RPMI7951 (cell line): ENCODE results near the gene HOXC6. TPM values are rescaled to one million over a fixed set of nuclear protein-coding genes. Genes with fewer than 3 reads are reported as not detected.
"Not testable (repeated sequence)": the region's sequence is repeated elsewhere in the genome, so short reads cannot be mapped to it uniquely, and the experiment has no call there.

Experiments used
- DNase-seq: peaks from one replicate; pipeline ENCODE4 v3.0.0-alpha.2; 2012; ENCODE audit warnings: low read depth
- total RNA-seq: library from RNA; depleted of rRNA; stranded (reverse); fragments of >200 nt; shearing (Covaris generic); gene quantifications from 2 replicates; pipeline ENCODE4 v1.2.3, GENCODE V29; 2014

HOXC6 gene
- total RNA-seq, 1 experiment from 2014 or later, result 0.84 TPM

DNA sequence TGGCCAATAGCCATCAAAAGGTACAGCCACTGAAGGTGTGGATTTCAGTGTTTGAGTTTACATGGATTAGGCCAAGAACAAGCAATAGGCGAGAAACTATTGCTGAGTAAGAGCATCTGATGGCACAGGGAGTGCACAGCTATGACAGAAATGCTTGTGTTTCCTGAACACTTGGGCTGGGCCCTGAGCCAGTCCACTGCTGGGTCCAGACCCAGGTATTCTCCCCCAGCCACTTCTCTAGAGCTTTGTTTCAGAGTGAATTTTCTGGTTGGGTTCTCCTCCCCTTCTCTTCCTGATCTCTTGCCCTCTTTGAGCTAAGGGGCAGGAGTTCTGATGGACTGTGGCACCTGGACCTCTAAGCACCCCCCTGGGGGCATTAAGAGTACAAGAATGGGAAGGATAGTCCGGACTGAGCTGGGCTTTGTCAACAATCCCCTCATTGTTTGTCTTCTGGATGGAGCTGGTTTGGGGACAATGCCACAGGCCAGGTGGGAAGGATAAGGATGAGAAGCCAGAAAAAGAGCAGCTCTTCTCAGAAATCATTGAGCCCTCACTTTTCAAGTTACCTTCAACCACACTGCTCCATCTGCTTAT lies 13.0 kb downstream of the HOXC6 start:
- no peak for DNase-seq

DNA sequence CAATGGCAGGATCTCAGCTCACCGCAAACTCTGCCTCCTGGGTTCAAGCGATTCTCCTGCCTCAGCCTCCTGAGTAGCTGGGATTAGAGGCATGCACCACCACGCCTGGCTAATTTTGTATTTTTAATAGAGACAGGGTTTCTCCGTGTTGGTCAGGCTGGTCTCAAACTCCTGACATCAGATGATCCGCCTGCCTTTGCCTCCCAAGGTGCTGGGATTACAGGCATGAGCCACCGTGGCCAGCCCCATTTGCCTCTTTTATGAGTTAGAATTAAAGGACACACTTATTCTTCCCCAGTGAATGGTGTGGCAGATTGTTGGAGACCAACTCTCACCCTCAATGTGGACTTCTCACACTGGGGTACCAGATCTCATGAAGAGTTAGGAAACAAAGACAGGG lies 13.8 kb downstream of the HOXC6 start:
- not testable (repeated sequence) for DNase-seq

DNA sequence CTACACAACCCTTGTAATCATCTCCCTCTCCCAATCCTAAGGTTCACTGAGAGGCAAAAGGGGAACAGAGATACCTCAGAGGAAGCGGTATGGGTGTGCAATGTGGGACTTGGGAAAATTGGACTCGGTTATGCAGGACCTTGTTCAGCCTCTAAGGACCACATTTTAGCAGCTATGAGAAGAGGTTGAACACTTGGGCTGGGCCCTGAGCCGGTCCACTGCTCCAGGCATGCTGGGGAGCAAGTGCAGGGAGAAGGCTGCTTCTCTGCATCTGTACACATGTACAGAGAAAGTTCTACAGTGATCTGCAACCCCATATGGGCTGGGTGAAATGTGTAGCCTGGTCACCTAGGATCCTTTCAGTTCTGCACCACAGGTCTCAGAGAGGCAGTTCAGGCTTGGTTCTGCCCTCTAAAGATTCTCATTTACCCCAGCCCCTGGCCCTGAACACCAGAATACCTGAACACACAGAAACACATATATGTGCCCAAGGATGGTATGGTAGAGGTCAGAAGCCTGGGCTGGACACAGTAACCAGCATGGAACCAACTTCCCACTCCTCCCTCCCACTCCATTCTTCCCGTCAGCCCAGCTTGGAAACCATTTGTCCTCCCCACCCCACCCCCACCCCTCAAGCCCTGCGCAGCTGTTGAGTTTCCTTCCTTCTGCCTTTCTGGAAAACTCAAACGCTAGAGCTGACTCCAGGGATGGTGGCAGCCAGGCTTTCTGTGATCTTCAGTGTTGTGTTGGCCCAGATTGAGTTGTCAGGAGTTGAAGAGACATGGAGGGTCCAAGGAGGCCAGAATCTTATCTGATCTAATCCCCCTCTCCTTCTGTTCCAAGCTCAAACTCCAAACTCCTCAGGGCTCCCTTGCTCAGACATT lies 15.0 kb downstream of the HOXC6 start:
- DNase-seq, result no peak

DNA sequence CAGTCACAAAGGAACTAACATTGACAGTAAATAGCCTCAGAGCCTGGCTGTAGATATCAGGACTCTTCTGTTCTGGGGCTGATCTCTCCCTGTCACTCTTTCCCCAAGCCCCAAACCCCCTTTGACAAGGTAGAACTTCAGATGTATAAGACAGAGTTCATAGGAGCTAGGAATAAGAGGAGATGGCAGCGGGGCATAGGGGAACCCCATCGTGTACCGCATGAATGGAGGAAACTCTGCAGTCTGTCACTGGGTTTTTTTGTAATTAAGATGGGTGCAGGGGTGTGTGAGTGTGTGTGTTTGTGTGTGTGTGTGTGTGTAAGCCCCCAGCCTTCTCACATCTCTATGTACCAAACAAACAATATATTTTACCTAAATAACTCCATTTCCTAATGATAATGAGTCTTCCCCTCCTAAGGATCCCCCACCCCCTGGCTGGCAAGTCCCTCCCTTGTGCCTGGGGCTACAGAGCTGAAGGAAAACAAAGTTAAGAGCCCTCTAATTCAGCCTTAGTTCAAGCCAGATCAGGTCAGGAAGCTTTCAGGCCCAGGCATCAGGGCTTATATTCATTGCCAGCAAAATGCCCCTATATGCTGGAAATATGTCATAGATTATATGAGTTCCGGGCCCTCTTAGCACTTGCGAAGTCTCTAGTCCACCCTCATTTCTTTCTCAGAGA lies 16.3 kb downstream of the HOXC6 start:
- no peak for DNase-seq

GRCh38 chr12:54045401-54045800 lies 17.2 kb downstream of the HOXC6 start:
- DNase-seq, result no peak

GRCh38 chr12:54045868-54046521 lies 17.8 kb downstream of the HOXC6 start:
- no peak for DNase-seq

GRCh38 chr12:54046809-54047159 lies 18.5 kb downstream of the HOXC6 start:
- DNase-seq, result no peak

GRCh38 chr12:54047160-54047963 lies 19.1 kb downstream of the HOXC6 start:
- DNase-seq, result no peak

DNA sequence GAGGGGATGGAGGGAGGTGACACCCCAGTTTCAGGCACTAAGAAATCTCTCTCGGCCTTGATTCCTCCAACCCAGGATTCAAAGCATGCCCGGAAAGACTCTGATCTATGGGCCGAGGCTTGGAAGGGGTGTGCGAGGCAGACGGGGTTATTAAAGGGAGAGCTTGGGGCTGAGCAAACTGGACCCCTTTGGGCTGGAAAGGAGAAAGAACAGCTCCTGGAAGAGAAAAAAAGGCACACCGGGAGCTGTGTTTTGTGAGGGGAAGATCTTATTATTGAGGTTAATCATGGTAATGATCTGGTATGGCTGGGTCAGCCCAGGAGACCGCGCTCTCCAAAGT lies 19.7 kb downstream of the HOXC6 start:
- no peak for DNase-seq

DNA sequence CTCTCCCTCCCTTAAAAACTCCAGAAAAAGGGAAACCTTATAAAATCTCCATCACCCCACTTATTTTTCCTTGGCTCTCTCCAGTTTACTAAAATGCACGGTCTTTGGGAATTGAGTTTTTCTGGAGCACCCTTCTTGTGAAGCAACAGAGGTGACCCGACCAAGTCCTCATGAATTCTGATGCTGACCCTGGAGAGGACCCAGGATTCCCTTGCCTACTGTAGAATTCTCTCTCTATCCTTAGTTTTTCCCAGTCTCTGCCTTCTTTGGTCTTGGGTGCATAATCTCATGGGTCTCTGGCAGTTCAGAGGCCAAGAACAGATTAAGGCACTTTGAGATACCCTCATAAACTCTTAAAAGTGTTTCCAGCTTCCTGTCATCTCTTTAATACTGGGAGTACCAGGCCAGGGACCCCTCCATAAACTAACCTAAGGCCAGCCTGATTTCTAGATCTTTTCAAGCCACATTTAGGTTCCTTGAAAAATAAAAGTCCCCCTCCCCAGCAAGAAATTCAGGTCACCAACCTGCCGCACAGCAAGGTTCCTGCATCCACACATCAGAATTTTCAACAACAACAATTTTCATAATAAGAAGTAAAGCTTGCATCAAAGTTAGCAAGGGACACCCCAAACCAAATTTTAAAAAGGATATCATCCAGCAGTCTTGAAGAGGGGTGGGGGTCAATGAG lies 20.3 kb downstream of the HOXC6 start:
- DNase-seq, result no peak

DNA sequence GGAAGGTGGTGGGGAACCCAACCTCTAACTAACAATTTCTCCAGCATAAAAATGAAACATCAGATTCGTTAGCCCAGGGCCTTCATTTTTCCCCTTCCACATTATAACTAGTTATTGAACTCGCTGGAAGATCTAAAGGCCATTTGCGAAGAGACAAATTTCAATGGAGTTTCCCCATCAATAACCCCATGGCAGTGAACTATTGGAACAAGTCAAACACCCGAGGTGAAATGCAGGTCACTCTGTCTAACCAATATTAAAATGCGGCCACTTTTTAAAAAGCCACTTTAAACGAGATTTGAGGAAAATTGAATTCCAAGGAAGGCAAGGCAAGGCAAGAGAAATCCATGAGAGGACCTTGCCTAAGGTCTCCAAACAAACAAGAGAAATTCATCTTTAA lies 20.9 kb downstream of the HOXC6 start:
- no peak for DNase-seq

DNA sequence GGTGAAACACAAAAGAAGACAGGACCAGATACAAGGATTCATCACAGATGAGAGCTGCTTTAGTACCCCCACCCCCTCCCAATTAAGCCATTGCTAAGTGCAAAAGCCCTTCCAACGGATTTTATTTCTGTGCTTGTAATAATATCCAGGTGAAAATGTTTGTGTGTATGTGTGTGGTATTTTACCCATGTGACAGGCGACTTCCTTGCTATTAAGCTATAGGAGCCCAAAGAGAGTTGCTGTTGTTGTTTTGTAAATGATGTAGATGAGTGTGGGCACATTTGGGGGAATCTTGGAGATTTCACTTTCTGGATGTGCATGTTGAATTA lies 22.2 kb downstream of the HOXC6 start:
- no peak for DNase-seq

DNA sequence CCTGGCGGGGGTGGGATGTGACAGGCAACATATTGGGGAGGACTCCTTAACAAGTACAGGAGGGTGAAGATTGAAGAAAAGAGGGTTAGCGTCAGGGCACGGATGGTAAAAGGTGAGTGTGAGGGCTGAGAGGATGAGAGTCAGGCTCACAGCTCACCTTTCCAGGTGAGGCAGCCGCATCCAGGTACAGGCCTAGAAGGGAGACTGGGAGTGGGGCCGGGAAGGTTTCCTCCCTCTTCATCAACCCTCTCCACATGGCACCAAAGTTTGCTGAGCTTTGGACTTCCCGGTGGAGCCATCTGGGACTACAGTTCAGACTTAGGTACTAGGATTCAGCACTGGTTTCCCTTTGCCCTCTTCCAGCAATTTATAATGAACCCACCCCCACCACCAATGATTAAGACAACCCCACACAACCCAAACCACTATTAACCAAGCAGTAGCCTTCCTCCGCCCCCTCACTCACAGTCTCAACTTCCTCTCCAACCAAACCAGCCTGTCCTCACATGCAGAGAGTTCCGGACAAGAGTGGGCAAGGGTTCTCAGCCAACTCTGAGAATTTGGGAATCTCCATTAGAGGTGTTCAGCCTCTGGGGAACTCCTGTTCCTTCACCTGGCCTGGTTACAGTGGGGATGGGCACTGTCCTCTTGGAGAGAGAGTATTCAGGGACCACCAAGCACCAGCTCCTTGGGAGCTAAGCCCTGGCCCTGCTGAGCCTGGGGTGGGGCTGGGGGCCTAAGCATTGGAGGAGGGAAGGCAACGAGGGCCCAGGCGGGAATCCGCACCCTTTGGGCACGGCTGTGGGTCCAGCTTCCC lies 23.0 kb downstream of the HOXC6 start:
- no peak for DNase-seq

DNA sequence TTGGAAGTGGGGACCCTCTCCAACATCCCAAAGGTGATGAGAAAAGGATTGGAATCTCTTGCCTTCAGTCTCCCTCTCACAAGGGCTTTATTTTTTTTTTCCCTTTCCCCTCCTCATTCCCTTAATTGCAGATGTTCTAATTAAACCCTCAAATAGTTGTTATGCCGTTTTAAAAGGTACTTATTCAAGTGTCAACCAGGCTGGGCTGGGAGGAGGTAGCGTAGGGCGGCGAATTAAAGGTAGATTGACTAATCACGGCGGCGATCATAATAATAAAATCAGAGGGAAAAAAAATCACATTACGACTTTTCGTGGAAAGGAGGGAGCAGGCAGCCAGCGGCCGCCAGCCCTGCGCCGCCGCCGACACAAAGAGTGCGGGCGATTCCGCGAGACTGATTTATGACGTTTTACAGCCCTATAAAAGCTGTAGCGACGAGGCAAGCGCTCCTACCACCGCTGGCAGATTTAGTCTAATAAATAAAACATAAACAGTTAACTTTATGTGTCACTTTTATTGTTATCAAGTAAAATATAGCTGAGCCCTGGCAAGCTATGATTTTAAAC lies 23.7 kb downstream of the HOXC6 start:
- DNase-seq, result peak; percentile 26

DNA sequence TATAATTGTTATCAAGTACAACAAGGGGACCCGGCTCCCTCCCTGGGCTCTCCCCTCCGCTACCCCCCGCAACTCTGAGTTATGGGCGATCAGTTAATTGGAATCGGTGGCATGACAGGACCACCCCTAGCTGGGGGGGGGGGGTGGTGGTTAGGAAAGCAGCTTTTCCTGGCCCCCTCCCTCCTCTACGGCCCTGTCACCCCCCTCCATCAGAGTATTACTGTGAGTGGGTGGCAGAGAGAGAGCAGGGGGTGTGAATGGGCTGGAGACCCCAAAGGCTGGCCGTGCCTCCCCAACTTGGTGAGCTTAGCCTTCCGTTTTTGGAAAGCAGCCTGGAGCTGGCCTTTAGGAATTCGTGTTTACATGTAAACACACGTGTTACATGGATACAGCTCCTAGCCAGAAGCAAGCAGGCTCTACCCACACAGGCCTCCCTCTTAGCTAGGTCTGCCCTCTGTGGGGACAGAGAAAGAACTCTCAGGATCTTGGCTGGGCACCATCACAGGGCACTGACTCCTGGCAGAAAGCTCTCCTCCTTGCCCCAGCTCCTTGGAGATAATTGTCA lies 24.3 kb downstream of the HOXC6 start:
- DNase-seq, result peak; percentile 63

GRCh38 chr12:54053003-54053750 lies 24.9 kb downstream of the HOXC6 start:
- DNase-seq, result peak; percentile 38

GRCh38 chr12:54053751-54054741 lies 25.8 kb downstream of the HOXC6 start, which contains the start of gene HOXC4:
HOXC4 (plus strand) TSS chr12:54053835; CDS start chr12:54053923, 88 bp downstream.
- peak; percentile 64 for DNase-seq
